Retinal pigment epithelial cell (primary cell): ENCODE results near the gene DHRS7B.

Experiments
- DNase-seq: peaks from one replicate; pipeline ENCODE4 v3.0.0-alpha.2; 2010; ENCODE audit warnings: low read depth
- H3K4me3 ChIP-seq: 2 replicates; pipeline ENCODE4 v1.5.1; 2011; ENCODE audit warnings: mild to moderate bottlenecking, low read length, control low read depth, moderate library complexity
- TF ChIP-seq, protein P1 (sequence below): conservative IDR thresholded peaks from 2 replicates; pipeline ENCODE4 v1.5.1; 2011; ENCODE audit warnings: low read depth, low read length, control low read depth, inconsistent platforms

The DHRS7B gene

DNA sequence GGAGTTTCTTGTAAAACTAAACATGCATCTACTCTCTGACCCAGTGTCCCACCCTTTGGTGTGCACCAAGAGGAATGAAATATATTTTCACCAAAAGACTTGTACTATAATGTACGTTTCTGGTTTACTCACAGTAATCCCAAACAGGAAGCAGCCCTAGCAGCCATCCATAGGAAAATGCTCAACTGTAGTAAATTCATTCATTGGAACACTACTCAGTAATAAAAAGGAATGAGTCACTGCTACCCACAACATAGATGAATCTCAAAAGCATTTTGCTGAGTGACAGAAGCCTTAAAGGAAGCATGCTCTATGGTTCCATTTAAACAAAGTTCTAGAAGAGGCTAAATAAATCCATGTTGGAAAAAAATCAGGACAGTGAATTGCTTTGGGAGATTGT is 37.6 kb upstream of the DHRS7B start:
- no peak for DNase-seq
- TF ChIP-seq, protein P1, sequence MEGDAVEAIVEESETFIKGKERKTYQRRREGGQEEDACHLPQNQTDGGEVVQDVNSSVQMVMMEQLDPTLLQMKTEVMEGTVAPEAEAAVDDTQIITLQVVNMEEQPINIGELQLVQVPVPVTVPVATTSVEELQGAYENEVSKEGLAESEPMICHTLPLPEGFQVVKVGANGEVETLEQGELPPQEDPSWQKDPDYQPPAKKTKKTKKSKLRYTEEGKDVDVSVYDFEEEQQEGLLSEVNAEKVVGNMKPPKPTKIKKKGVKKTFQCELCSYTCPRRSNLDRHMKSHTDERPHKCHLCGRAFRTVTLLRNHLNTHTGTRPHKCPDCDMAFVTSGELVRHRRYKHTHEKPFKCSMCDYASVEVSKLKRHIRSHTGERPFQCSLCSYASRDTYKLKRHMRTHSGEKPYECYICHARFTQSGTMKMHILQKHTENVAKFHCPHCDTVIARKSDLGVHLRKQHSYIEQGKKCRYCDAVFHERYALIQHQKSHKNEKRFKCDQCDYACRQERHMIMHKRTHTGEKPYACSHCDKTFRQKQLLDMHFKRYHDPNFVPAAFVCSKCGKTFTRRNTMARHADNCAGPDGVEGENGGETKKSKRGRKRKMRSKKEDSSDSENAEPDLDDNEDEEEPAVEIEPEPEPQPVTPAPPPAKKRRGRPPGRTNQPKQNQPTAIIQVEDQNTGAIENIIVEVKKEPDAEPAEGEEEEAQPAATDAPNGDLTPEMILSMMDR: no peak
- H3K4me3 ChIP-seq: no peak overlapping the region

DNA sequence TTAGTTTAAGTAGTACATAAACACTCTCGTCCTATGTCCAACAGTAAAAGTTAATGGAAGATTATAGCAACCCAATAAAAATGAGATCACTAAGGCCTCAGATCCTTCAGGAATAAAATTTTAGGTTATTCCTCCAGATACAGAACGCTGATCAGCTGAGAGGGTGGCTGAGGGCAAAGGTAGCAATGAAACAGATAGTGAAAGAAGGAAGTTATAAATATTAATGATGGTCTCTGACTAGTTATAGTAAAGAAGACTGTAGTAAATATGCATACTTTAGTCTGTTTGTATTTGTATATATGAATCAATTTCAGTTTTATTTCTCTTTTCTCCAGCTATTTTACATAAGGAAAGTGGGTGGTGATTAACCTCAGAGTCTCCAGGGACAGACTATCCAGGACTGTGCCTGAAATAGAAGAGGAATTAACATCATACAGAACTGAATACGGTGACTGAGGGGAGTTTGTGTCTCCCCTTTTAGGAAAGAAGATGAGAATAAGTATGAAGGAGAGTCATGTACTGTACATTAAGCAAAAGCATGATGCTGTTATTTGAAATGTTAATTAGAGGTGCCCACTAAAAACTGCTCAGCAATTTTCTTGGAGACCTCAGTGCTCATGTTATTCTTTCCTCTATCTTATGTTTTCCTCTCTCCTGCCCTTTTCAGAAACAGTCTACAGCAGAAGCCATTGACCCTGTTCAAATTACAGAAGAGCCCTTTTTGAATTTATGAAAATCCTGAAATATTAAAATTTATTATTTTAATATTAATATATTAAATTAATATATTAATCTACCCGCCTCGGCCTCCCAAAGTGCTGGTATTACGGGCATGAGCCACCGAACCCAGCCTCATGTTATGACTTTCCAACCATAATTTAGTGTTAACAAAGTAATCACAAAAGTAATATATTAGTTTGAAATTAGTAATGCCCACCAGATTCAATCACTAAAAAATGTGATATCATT is 36.5 kb upstream of the DHRS7B start:
- H3K4me3 ChIP-seq: no peak overlapping the region
- TF ChIP-seq, protein P1: no peak
- no peak for DNase-seq

DNA sequence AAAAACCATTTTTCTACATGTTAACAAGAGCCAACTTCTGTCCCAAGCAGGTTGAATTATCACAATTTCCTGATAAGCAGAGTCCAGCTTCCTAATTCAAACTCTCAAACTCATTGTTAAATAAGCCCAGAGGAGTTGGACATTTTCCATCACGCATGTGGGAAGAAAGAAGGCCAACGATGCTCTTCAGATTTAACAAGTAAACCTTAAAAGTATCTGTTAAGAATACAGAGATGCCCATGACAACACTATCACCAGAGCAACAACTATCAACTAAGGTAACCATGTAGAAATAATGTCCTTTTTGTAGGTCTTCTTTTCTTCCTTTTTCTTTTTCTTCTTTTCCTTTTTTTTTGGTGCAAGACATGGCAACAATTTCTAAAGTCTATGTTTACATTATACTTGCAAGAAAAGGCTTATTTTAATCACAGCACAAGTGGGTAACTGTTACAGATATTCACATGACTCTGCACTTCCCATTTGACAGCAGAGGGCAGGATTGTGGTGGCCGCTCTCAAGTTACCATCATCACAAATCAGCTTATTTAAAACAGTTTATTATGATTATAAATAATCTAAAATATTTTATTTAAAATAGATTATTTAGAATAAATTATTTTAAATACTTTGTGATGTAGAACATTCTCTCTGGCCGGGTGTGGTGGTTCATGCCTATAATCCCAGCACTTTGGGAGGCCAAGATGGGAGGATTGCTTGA is 35.7 kb upstream of the DHRS7B start:
- H3K4me3 ChIP-seq: no peak overlapping the region
- TF ChIP-seq, protein P1: peak; percentile 33
- DNase-seq: peak; percentile 48

DNA sequence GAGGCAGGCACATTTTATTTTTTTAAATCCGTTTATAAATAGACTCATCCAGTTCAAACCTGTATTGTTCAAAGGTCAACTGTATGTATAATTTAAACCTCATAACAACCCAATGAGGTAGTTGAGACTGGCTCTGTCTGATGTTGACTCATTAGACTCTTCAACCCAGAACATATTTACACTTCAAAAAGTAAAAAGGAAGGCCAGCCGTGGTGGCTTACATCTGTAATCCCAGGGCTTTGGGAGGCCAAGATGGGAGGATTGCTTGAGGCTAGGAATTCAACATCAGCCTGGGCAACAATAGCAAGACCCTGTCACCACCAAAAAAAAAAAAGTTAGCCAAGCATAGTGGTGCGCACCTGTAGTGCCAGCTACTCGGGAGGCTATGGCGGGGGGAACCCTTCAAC is 32.5 kb upstream of the DHRS7B start:
- TF ChIP-seq, protein P1: no peak
- no peak overlapping the region for H3K4me3 ChIP-seq
- DNase-seq: no peak

DNA sequence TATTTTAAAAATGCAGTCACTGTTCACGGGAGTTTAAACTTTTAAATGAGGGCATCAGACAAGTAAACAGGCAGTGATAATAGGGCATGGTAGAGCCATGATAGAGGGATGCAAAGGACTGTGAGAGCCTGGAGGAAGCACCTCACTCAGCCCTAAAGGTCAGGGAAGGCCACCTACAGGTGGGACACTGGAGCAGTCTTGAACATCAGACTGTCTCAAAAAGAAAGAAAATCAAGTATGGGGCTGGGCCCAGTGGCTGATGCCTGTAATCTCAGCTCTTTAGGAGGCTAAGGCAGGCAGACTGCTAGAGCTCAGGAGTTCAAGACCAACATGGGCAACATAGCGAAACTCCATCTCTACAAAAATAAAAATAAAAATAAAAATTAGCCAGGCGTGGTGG is 31.0 kb upstream of the DHRS7B start:
- no peak for DNase-seq
- no peak overlapping the region for H3K4me3 ChIP-seq
- TF ChIP-seq, protein P1: no peak

DNA sequence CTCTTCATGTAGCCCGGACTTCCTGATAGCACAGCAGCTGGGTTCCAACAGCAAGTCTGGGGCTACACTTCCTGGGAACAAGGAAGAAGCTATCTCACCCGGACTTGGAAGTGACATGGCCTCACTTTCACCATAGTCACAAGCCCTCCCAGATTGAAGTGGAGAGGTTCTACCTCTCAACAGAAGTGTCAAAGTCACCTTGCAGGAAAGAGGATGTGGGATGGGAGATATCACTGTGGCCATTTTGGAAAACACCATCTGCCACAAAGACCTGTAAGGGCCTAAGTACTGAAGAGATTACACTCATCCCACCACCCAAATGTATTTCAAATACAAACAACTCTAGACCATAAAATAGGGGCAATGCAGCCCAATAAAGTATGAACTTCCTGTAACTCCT is 29.9 kb upstream of the DHRS7B start:
- no peak for DNase-seq
- TF ChIP-seq, protein P1: no peak
- H3K4me3 ChIP-seq: no peak overlapping the region
